Epithelial cell of proximal tubule (primary cell): ENCODE measurements around the gene DOCK1. TPM values are rescaled to one million over a fixed set of nuclear protein-coding genes. Genes with fewer than 3 reads are reported as not detected.

Experiments used
- DNase-seq: peaks from one replicate; pipeline ENCODE4 v3.0.0-alpha.2; 2011; ENCODE audit warnings: low read depth
- H3K4me3 ChIP-seq: 2 replicates; pipeline ENCODE4 v1.5.1; 2011; ENCODE audit warnings: low read depth, mild to moderate bottlenecking, low read length
- CTCF ChIP-seq: conservative IDR thresholded peaks from 2 replicates; pipeline ENCODE4 v1.5.1; 2012; ENCODE audit warnings: low read depth, mild to moderate bottlenecking, low read length
- total RNA-seq: library from RNA; depleted of rRNA; stranded (reverse); fragments of >200 nt; gene quantifications from 2 replicates; pipeline ENCODE4 v1.2.3, GENCODE V29; 2015

DOCK1 gene
- total RNA-seq, 1 donor from 2014 or later = 31.9 TPM

- no peak for DNase-seq
- no peak overlapping the region for H3K4me3 ChIP-seq
- no peak for TF ChIP-seq CTCF
These were observed 177.4 kb downstream of the DOCK1 start for GRCh38 chr10:127082651-127083050.

- TF ChIP-seq CTCF = no peak
- H3K4me3 ChIP-seq = no peak overlapping the region
- no peak for DNase-seq
These were observed 180.7 kb downstream of the DOCK1 start for GRCh38 chr10:127085957-127086356.

GRCh38 chr10:127088908-127089307, 183.7 kb downstream of the DOCK1 start:
- no peak for DNase-seq
- no peak overlapping the region for H3K4me3 ChIP-seq
- no peak for TF ChIP-seq CTCF

GRCh38 chr10:127089446-127089845, 184.2 kb downstream of the DOCK1 start:
- no peak overlapping the region for H3K4me3 ChIP-seq
- DNase-seq = no peak
- TF ChIP-seq CTCF = no peak

- no peak for TF ChIP-seq CTCF
- no peak overlapping the region for H3K4me3 ChIP-seq
- no peak for DNase-seq
These were observed 184.9 kb downstream of the DOCK1 start for GRCh38 chr10:127090138-127090537.

- no peak for DNase-seq
These were observed 186.1 kb downstream of the DOCK1 start for GRCh38 chr10:127091354-127091753.

GRCh38 chr10:127092916-127093315, 187.7 kb downstream of the DOCK1 start:
- TF ChIP-seq CTCF = no peak
- no peak for DNase-seq
- H3K4me3 ChIP-seq = no peak overlapping the region

More at GRCh38 chr10:127091354-127091753, 186.1 kb downstream of the DOCK1 start:
- no peak overlapping the region for H3K4me3 ChIP-seq
- no peak for TF ChIP-seq CTCF
